HepG2 (cell line): ENCODE results near the gene FAM114A2. TPM values are rescaled to one million over a fixed set of nuclear protein-coding genes. Genes with fewer than 3 reads are reported as not detected.

ENCODE experiments used
- ATAC-seq: fragments of 200-7000 bp; cut with Tn5 transposase; 3 replicates; pipeline ENCODE4 v1.9.1; 2020; ENCODE audit warnings: mild to moderate bottlenecking, moderate library complexity
- BruUV-seq: library from RNA; stranded (reverse); fragments of 400-500 nt; replicated peaks from 2 replicates; lab custom pipeline; 2021; lab: Mats Ljungman, UMichigan
- CTCF ChIA-PET: fragments of 300-600 bp; formaldehyde crosslinking; extraction: SDS; loops from one replicate; lab custom pipeline; 2021; ENCODE audit warnings: low total read pairs, inconsistent platforms, low intra/inter-chr PET ratio; lab: Yijun Ruan, JAX
- POLR2A ChIA-PET: fragments of 350-600 bp; sonication (Branson Sonifier 250); formaldehyde crosslinking; loops from one replicate; lab custom pipeline; 2020; ENCODE audit warnings: antibody characterized with exemption, inconsistent platforms; lab: Yijun Ruan, JAX
- DNase-seq: peaks from one replicate; pipeline ENCODE4 v3.0.0-alpha.2; 2015; ENCODE audit warnings: low spot score
- FAIRE-seq: peaks from 3 replicates; lab custom pipeline; 2011; peaks lifted over from hg19 to GRCh38; lab: Jason Lieb, UNC
- H2AFZ ChIP-seq: one replicate; pipeline ENCODE4 v1.6.1; 2011; ENCODE audit warnings: low read length, inconsistent platforms
- H3K27ac ChIP-seq: fragments of 300-600 bp; 3 replicates; pipeline ENCODE4 v1.8.0; 2011; ENCODE audit warnings: mixed run types, mild to moderate bottlenecking, mixed read lengths, low read length, inconsistent platforms; ENCODE audit not compliant: insufficient read depth; ENCODE audit errors: extremely low read length
- H3K27me3 ChIP-seq, 2 experiments: fragments of 200-600 bp in 1 of 2; 2 replicates in 1 of 2; 3 replicates in 1 of 2; pipeline versions ENCODE4 v1.6.0 to v1.8.0; 2011; ENCODE audit warnings: low read length in 2 of 2, mild to moderate bottlenecking in 2 of 2, moderate library complexity in 2 of 2, inconsistent platforms in 1 of 2; ENCODE audit not compliant: insufficient read depth in 2 of 2, control insufficient read depth in 1 of 2
- H3K36me3 ChIP-seq, 2 experiments: fragments of 200-600 bp in 1 of 2; replicated peaks in 1 of 2; 2 replicates in 1 of 2; 3 replicates in 1 of 2; pipeline versions ENCODE4 v1.5.1 to v1.8.0; 2011; ENCODE audit warnings: low read length in 2 of 2, inconsistent platforms in 1 of 2; ENCODE audit not compliant: insufficient read depth in 2 of 2, control insufficient read depth in 1 of 2
- H3K4me1 ChIP-seq: 2 replicates; pipeline ENCODE4 v1.5.1; 2012; ENCODE audit warnings: low read length, inconsistent platforms; ENCODE audit not compliant: insufficient read depth
- H3K4me2 ChIP-seq: 2 replicates; pipeline ENCODE4 v1.6.0; 2011; ENCODE audit warnings: low read depth, low read length, inconsistent platforms
- H3K4me3 ChIP-seq, 3 experiments: fragments of 200-600 bp in 1 of 3; sonication (generic), shearing (Covaris generic) in 1 of 3; replicated peaks in 1 of 3; 2 replicates each; pipeline ENCODE4 v1.5.1; 2011 to 2016; ENCODE audit warnings: low read length in 3 of 3, inconsistent platforms in 2 of 3, low read depth in 2 of 3, mild to moderate bottlenecking in 2 of 3, control low read depth in 1 of 3, mixed read lengths in 1 of 3; ENCODE audit not compliant: insufficient read depth in 1 of 3
- H3K79me2 ChIP-seq: one replicate; pipeline ENCODE4 v1.6.1; 2011; ENCODE audit warnings: low read length, inconsistent platforms; ENCODE audit not compliant: insufficient read depth
- H3K9ac ChIP-seq: 2 replicates; pipeline ENCODE4 v1.6.0; 2011; ENCODE audit warnings: mild to moderate bottlenecking, low read depth, low read length, inconsistent platforms; ENCODE audit not compliant: insufficient read depth
- H3K9me3 ChIP-seq: 2 replicates; pipeline ENCODE4 v1.5.1; 2012; ENCODE audit warnings: mild to moderate bottlenecking, low read length
- H4K20me1 ChIP-seq: 2 replicates; pipeline ENCODE4 v1.6.0; 2011; ENCODE audit warnings: inconsistent platforms, mild to moderate bottlenecking, low read length, moderate library complexity; ENCODE audit not compliant: insufficient read depth
- CENPBD1 ChIP-seq: sonication (generic); formaldehyde crosslinking; IDR thresholded peaks from 2 replicates; pipeline ENCODE4 v1.8.0; 2022; ENCODE audit warnings: missing genetic modification reagents, low read depth, mild to moderate bottlenecking, borderline replicate concordance
- HNRNPL ChIP-seq: fragments of 200-400 bp; formaldehyde crosslinking; IDR thresholded peaks from 2 replicates; pipeline ENCODE4 v1.6.1; 2017; ENCODE audit warnings: mild to moderate bottlenecking, low read depth, low read length
- MEIS2 ChIP-seq: sonication (generic); formaldehyde crosslinking; IDR thresholded peaks from 2 replicates; pipeline ENCODE4 v1.9.0; 2021; ENCODE audit warnings: mild to moderate bottlenecking, missing genetic modification reagents
- NFE2L2 ChIP-seq: fragments of 150-350 bp; IDR thresholded peaks from 2 replicates; pipeline ENCODE4 v1.6.1; 2014; ENCODE audit warnings: low read length
- PLRG1 ChIP-seq: fragments of 450-650 bp; conservative IDR thresholded peaks from 2 replicates; pipeline ENCODE4 v1.6.1; 2016
- RERE ChIP-seq: IDR thresholded peaks from 2 replicates; pipeline ENCODE4 v1.6.1; 2016; ENCODE audit warnings: low read depth, missing genetic modification reagents, missing compliant biosample characterization
- SRSF4 ChIP-seq: fragments of 200-400 bp; formaldehyde crosslinking; IDR thresholded peaks from one replicate; pipeline ENCODE4 v1.6.1; 2018; ENCODE audit warnings: mild to moderate bottlenecking, low read depth, low read length, moderate library complexity; ENCODE audit not compliant: poor library complexity, severe bottlenecking
- WIZ ChIP-seq: sonication (generic); formaldehyde crosslinking; IDR thresholded peaks from 2 replicates; pipeline ENCODE4 v1.5.1; 2020; ENCODE audit warnings: mild to moderate bottlenecking, missing genetic modification reagents
- ZNF432 ChIP-seq: sonication (generic); formaldehyde crosslinking; IDR thresholded peaks from 2 replicates; pipeline ENCODE4 v1.5.0; 2020; ENCODE audit warnings: missing genetic modification reagents, mild to moderate bottlenecking, borderline replicate concordance
- ZNF543 ChIP-seq: sonication (generic); formaldehyde crosslinking; IDR thresholded peaks from 2 replicates; pipeline ENCODE4 v1.4.0; 2020; ENCODE audit warnings: mild to moderate bottlenecking, missing genetic modification reagents
- ZNF7 ChIP-seq: IDR thresholded peaks from 2 replicates; pipeline ENCODE4 v1.6.1; 2016; ENCODE audit warnings: missing biosample characterization, missing genetic modification reagents
- WGBS: methylation state at CpG from one replicate; pipeline ENCODE4 v1.1.6; 2017; ENCODE audit warnings: low lambda C conversion rate; 5-methylcytosine and 5-hydroxymethylcytosine counted together
- in situ Hi-C: cut with HindIII; loops from 2 replicates; pipeline ENCODE4 v1.10.0; 2017; ENCODE audit warnings: low pct_unique_long_range_greater_than_20kb; ENCODE audit not compliant: extremely low pct_ligation_motif_present
- intact Hi-C: fragments of 100-400 bp; cut with micrococcal nuclease; formaldehyde crosslinking; loops from one replicate; pipeline ENCODE4 v1.10.0; 2022; ENCODE audit not compliant: unreplicated experiment
- polyA plus RNA-seq, 8 experiments: library from polyadenylated mRNA; depleted of rRNA in 3 of 8; stranded (reverse) in 7 of 8; unstranded in 1 of 8; fragments of >200 nt; fragmentation: Illumina TruSeq in 4 of 8; extraction: Trizol in 4 of 8; gene quantifications; 2 replicates each; pipeline versions ENCODE4 v1.2.1 to v1.2.3, GENCODE V29; 2011 to 2016; ENCODE audit warnings: low read depth in 4 of 8, missing spikeins in 1 of 8, mixed read lengths in 1 of 8; ENCODE audit not compliant: insufficient read depth in 1 of 8
- total RNA-seq, 5 experiments: library from RNA; depleted of rRNA; stranded (reverse); fragments of >200 nt; fragmentation: Illumina TruSeq; extraction: Trizol; gene quantifications; 2 replicates each; pipeline ENCODE4 v1.2.3, GENCODE V29; 2016; ENCODE audit warnings: low read depth in 1 of 5

The FAM114A2 gene
- total and polyA plus RNA-seq, 2 of the 13 experiments (the other 11 are each of a cell fraction or from before 2014, with no cell fraction given), result 6.9 to 11.4 TPM

GRCh38 chr5:153998010-153998409 is 40.7 kb downstream of the FAM114A2 start:
- in situ Hi-C loops, result no loop called here
- POLR2A ChIA-PET, result no interaction called here
- no peak for FAIRE-seq
- WGBS, result 95% methylated on average over 1 of the region's 1 CpG
- Histone ChIP-seq H3K4me1 (no peaks in the 10 kb centered on the region), H3K4me3 (no peak overlapping the region), H3K9ac (no peak overlapping the region), H3K4me2 (no peak overlapping the region), H2AFZ (no peak overlapping the region)
- TF ChIP-seq ZNF7 (no peak), CENPBD1 (CRISPR knock-in tag) (no peak), PLRG1 (no peak), HNRNPL (no peak), NFE2L2 (no peak), SRSF4 (no peak), MEIS2 (no peak), RERE (CRISPR knock-in tag) (no peak), WIZ (CRISPR knock-in tag) (no peak), ZNF543 (CRISPR knock-in tag) (no peak), ZNF432 (CRISPR knock-in tag) (no peak)
- TF ChIP-seq, all 625 proteins: peak for 0
- Histone ChIP-seq H3K36me3 (no peaks in the 10 kb centered on the region), H3K27ac (no peak overlapping the region), H3K27me3 (no peaks in the 10 kb centered on the region), H3K79me2 (no peaks in the 10 kb centered on the region), H4K20me1 (no peaks in the 10 kb centered on the region), H3K9me3 (no peaks in the 10 kb centered on the region)
- no TSS peak for BruUV-seq
- CTCF ChIA-PET, result no interaction called here
- intact Hi-C loops, result no loop called here
- ATAC-seq (no peak), DNase-seq (no peak)
